GM21528 (cell line): ENCODE data around the gene DPH3.

ENCODE experiments used
- ATAC-seq: cut with Tn5 transposase; IDR thresholded peaks from one replicate; pipeline ENCODE4 v1.9.1; 2021; ENCODE audit warnings: mild to moderate bottlenecking, moderate library complexity; ENCODE audit not compliant: unreplicated experiment, low FRiP score

DPH3 gene

GRCh38 chr3:16258177-16258576 is 6.6 kb downstream of the DPH3 start:
- no peak for ATAC-seq

DNA sequence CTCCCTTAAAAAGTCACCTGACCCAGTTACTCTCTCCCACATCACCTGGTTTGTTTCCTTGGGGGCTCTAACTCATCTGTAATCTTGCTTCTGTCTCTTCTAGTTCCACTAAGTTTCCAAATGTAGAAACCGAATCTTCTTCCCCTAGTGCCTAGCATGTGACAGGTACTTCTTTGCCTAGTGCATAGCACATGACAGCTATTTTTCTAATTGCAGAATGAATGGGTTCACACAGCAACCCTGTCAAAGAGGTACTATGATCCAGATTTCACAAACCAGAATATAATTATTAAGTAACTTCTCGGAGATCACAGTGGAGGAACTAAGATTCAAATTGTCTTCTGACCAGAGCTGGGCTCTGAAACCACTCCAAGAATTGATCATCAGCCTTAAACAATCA is 7.4 kb downstream of the DPH3 start:
- ATAC-seq: no peak

GRCh38 chr3:16255726-16256125 is 9.0 kb downstream of the DPH3 start:
- ATAC-seq: no peak

DNA sequence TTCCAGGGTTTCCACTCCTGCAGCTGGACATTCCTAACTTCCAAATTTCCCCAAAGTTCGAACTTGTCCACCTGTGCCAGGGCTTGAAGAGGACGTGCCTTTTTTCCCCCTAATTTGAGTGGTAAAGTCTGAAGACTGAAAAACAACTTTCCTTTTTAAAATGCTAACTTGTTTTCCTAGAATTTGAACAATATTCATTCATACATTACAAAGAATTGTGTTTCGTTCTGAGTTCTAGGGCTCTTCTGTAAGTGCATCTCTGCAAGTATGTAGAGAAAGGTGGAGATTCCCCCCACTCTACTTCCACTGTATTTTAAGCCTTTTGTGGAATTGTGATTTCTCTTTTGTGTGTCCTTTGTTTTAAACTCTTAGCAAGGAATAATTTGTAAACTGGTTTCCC is 9.4 kb downstream of the DPH3 start:
- ATAC-seq: no peak

DNA sequence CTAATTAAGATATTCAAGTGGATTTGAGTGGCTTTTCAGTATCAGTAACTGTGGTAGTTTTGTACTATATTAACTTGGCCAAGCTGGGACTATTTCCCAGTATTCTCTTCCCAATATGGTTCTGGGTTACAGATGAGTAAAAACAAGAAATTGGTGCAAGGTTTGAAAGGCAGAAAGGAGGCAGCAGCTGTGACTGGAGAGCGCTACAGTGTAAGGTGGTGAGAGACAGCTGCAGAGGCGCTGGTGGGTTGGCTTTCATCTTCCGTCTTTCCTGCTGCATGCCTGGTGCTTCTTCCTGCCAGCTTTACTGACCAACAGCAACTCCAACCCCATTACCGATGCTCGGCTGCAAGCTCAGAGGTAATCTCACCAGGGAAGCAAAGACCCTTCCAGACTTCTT is 9.8 kb downstream of the DPH3 start:
- no peak for ATAC-seq

GRCh38 chr3:16253601-16254000 is 11.1 kb downstream of the DPH3 start:
- ATAC-seq: no peak

- ATAC-seq: no peak
These were observed 11.8 kb downstream of the DPH3 start for GRCh38 chr3:16252988-16253387.

DNA sequence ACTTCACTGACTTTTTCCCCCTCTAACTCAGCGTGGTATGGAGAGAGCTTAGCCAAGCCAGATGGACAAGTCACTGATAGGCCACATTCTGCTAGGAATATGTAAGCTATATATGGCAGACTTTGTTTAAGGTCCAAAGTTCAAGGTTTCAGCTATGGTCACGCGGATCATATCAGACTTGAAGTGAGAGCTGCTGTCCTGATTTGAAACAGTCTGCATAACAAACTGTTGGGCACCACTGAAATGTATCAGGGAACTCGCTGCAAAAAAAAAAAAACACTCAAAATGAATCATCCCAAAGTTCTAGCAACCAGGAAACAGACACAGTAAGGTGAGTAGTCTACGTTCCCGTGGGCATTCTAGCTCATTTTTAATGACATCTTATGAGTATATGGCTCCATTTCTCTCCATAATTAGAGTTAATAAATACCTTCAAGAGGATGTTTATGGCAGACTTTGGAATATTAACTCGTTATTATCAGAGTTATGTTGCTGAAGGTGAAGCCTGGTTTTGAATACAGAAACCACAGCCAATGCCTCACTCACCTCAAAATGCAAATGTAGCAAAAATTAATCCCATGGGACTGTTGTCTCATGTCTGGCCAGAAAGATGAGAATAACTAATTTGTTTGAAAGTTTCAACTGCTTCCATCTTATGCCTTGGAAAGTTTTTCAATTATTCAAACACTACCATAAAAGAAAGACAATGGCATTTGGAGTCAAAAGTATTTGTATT is 12.3 kb downstream of the DPH3 start:
- ATAC-seq: no peak

DNA sequence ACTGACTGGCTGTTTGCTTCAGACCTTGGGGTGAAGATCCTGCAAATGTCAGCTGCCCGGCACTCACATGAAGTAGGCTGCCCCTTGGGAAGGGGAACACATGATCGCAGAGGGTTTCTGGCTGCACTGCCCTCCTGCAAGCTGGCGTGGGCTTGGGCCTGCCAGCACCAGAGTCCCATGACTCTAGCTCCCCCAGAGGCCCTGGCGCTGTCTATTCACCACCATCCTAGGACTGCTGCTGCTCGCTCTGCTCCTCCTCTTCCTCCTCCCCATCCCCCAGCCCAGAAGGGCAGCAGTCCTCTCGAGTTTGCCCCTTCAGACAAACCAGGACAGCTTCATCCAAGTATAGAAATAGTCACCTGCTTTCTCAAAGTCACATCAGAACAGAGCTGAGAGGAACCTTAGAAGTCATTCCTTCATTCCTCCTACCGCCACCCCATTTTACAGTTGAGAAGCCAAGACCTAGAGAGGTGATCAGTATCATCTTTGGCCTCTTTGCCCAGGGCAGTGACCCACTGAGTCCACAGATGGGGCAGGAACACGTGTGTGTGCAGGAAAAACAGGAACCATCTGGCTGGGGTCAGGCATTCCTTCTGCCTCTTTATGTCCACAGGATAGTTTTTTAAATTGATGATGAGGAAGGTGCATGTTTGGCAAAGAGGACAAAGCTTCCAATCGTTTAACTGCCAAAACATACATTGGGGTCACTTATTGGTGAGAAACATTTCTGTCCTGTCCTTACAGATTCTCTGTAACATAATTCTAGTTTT is 13.2 kb downstream of the DPH3 start:
- ATAC-seq: no peak

DNA sequence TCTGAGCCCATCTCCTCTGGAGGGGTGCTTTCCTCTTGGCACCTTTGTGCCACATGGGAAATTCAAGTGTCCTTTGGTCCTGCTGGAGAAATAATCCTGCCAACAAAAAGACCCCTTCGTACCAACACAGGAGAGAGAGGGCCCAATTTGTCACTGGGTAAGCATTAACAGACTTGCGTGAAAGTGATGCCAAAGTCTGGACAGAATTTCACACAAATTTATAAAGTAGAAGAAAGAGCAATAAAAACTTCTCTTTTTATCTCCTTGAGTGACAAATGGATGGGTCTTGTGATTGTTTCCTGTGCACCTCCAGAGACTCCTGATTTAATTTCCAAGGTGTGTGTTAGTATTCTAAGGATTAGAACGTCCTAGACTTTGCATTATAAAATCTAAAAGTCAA is 14.9 kb downstream of the DPH3 start:
- ATAC-seq: no peak

DNA sequence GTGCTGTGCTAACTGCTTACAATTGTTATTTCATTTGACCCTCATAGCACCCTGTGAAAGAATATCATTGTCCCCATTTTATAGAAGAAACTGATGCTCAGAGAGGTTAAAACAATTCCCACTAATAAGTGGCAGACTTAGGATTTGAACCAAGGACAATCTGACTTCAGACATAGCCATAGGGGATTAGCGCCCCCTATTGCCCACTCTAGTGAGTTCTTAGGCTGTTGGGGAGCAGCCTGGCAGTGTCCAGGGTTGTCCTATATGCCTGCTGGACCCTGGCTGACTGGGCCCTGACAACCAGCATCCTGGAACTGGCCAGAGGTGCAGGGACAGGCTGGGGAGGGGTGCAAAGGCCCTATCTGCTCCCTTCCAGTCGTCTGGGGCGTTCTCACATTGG is 15.4 kb downstream of the DPH3 start:
- no peak for ATAC-seq

- no peak for ATAC-seq
These were observed 16.2 kb downstream of the DPH3 start for GRCh38 chr3:16248556-16248955.

GRCh38 chr3:16247282-16248061 is 17.3 kb downstream of the DPH3 start:
- ATAC-seq: peak; percentile 86

DNA sequence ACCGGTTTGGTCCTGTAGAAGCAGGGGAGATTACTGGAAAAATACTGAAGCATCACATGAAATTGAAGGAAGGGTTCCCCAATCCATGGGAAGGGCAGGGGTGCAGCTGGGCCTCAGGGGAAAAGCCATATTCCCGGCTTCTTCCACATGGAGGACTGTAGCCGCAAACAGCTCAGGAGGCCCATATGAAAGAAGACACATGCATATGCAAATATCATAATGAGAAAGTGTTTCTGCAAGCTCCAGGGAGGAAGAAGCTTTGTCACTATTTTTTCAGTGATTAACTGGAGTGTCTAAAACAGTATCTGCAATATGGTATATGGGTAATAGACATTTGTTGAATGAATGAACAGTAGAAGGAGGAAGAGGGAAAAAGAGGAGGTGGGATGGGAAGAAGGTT is 19.1 kb downstream of the DPH3 start:
- no peak for ATAC-seq

- ATAC-seq: no peak
These were observed 20.8 kb downstream of the DPH3 start for GRCh38 chr3:16243706-16244490.

GRCh38 chr3:16242177-16242576 is 22.6 kb downstream of the DPH3 start:
- ATAC-seq: no peak

GRCh38 chr3:16241225-16241624 is 23.5 kb downstream of the DPH3 start:
- ATAC-seq: no peak

GRCh38 chr3:16240229-16241023 is 24.3 kb downstream of the DPH3 start:
- no peak for ATAC-seq

DNA sequence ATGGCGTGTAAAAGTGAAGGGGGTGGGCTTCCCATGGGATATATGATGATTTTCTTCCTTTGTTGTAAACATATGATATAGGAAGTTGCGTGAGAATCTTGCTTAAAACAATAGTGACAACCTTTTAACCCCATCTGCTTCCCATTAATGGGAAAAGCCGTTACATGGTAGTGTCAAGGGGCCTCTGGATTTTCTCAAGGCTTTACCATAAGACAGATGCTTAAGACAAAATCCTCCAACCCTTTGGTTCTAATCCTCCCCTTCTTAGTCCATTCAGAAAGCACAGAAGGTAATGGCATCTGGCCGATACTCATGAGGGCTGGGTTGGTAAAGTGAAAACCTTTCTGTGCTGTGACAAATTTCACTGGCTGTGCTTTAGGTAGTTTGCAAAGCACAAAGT is 25.0 kb downstream of the DPH3 start:
- ATAC-seq: no peak
